OCI-LY3 (cell line): Measurements from ENCODE around the gene LCA5L.

Experiments
- EZH2phosphoT487 ChIP-seq: fragments of 200-600 bp; shearing (Covaris generic); IDR thresholded peaks from 2 replicates; pipeline ENCODE4 v1.6.1; 2018; ENCODE audit warnings: antibody characterized with exemption, mixed run types, low read depth
- TF ChIP-seq, protein P1 (sequence below): fragments of 200-600, 300-600 bp; sonication (generic); IDR thresholded peaks from 2 replicates; pipeline ENCODE4 v1.5.1; 2014; ENCODE audit warnings: antibody characterized with exemption, low read length, low read depth

DNA sequence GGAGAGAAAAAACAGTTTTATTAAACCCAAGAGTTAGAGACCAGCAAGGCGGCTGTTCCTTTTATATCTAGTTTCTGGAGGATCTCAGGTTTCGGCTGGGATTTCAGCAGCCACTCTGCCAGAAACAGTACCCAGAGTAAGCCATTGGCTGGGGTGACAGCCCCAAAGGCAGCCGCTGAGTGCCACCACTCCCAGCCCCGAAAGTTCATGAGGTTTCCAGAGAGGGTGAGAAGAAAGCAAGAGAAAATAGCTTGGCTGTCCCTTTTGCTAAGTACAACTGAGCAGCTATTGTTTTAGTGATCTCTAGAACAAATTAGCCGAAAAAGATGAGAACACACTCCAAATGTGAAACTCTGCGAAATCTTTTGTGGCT, 7.4 kb upstream of the LCA5L start:
- TF ChIP-seq EZH2phosphoT487: no peak
- TF ChIP-seq, protein P1, sequence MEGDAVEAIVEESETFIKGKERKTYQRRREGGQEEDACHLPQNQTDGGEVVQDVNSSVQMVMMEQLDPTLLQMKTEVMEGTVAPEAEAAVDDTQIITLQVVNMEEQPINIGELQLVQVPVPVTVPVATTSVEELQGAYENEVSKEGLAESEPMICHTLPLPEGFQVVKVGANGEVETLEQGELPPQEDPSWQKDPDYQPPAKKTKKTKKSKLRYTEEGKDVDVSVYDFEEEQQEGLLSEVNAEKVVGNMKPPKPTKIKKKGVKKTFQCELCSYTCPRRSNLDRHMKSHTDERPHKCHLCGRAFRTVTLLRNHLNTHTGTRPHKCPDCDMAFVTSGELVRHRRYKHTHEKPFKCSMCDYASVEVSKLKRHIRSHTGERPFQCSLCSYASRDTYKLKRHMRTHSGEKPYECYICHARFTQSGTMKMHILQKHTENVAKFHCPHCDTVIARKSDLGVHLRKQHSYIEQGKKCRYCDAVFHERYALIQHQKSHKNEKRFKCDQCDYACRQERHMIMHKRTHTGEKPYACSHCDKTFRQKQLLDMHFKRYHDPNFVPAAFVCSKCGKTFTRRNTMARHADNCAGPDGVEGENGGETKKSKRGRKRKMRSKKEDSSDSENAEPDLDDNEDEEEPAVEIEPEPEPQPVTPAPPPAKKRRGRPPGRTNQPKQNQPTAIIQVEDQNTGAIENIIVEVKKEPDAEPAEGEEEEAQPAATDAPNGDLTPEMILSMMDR: no peak
